ENCODE data around the gene RALBP1.

Gene RALBP1

GRCh38 chr18:9542924-9543323, 67.6 kb downstream of the RALBP1 start:
- in situ Hi-C loops (cut with MboI; ENCODE audit: low sequenced_read_pairs): no loop called here

DNA sequence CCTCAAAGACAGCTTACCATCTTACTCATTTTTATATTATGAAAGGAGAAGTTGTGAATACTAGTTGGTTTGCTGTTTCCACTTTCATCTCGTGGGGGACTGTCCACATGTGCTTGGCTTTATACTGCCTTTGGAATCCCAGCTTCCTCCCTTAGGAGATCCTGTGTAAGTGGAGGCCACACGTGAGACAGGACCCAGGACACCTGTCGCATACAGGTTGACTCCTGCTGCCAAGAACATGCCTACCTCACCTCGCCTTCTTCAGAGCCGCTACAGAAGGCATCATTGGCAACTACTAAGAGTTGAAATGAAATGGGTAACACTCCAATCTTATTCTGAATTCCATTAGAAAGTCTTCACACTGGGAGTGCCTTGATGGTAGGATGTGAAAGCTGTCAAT, 69.7 kb downstream of the RALBP1 start:
- in situ Hi-C loops (cut with MboI; ENCODE audit: low sequenced_read_pairs): no loop called here

- in situ Hi-C loops (cut with MboI; ENCODE audit: low sequenced_read_pairs): no loop called here
Observed at GRCh38 chr18:9546468-9546867, 71.2 kb downstream of the RALBP1 start.

DNA sequence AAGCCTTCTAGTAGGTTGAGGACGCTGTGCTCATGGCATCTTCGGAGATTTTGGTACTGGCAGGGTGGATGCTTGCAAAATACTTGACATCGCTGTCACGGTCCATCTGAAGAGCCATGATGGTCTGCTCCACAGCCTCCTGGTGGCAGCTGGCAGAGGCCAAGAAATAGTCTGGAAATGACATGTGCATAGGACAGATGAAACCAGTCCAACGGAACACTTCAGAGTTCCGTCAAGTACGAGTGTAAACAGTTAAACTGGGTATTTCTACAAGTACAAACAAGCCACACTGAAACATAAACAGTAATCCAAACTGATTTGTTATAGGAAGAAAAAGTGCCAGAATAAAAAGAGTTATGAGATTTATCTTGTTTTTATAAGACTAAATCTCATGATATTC, 72.5 kb downstream of the RALBP1 start:
- in situ Hi-C loops (cut with MboI; ENCODE audit: low sequenced_read_pairs): no loop called here

- in situ Hi-C loops (cut with MboI; ENCODE audit: low sequenced_read_pairs): no loop called here
Observed at GRCh38 chr18:9549405-9549804, 74.1 kb downstream of the RALBP1 start.

- in situ Hi-C loops (cut with MboI; ENCODE audit: low sequenced_read_pairs): no loop called here
Observed at GRCh38 chr18:9550429-9550828, 75.1 kb downstream of the RALBP1 start.

DNA sequence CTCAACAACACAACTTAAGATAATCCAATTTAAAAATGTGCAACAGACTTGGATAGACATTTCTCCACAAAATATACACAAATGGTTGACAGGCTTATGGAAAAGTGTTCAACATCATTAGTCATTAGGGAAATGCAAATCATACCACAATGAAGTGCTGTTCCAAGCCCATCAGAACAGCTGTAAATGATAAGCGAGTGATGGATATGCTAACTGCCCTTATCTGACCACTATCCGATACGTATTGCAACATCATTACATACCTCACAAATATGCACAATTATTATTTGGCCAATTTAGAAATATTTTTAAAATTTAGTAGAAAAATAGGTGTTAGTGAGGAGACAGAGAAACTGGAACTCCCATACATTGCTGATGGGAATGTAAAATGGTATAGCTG, 76.9 kb downstream of the RALBP1 start:
- in situ Hi-C loops (cut with MboI; ENCODE audit: low sequenced_read_pairs): no loop called here

GRCh38 chr18:9552616-9553015, 77.3 kb downstream of the RALBP1 start:
- in situ Hi-C loops (cut with MboI; ENCODE audit: low sequenced_read_pairs): no loop called here

GRCh38 chr18:9557250-9557943, 82.1 kb downstream of the RALBP1 start:
- in situ Hi-C loops (cut with MboI; ENCODE audit: low sequenced_read_pairs): no loop called here

- in situ Hi-C loops (cut with MboI; ENCODE audit: low sequenced_read_pairs): no loop called here
Observed at GRCh38 chr18:9558387-9559064, 83.2 kb downstream of the RALBP1 start.

DNA sequence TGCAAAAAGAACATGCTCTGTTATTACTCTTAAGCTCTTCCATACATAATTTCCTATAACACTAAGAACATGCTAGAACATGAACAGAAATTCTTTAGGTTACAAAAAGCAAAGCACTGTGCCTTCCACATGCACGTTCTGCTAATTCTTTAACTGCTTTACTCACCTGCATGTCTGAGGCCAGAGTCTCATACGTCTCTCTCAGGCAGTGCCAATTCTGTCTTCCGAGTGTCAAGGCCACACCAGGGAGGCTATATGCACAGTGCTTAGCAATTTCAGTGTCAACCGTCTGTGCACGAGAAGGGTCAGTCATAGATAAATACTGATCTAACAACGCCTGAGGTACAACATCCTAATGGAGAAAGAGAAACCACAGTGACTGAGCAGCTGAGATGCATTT, 83.9 kb downstream of the RALBP1 start:
- in situ Hi-C loops (cut with MboI; ENCODE audit: low sequenced_read_pairs): no loop called here

DNA sequence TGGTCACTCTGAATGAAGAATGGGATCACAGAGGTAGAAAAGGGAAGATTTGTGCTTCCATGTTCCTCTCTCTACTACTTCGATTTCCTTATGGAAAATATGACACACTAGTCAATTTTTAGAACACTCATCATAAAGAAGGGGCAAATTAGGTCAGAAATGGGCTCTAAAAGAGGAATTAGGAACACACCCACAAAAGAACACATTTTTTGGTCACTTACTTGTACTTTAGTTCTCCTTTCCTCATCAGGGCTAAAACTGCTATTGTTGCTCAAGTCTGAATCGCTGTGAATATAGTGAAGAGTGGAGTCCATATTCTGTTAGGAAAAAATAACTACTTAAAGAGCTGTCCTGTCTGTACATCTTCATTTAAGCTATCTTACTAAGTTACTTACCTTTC, 86.4 kb downstream of the RALBP1 start:
- in situ Hi-C loops (cut with MboI; ENCODE audit: low sequenced_read_pairs): no loop called here

GRCh38 chr18:9562584-9562983, 87.3 kb downstream of the RALBP1 start:
- in situ Hi-C loops (cut with MboI; ENCODE audit: low sequenced_read_pairs): no loop called here

DNA sequence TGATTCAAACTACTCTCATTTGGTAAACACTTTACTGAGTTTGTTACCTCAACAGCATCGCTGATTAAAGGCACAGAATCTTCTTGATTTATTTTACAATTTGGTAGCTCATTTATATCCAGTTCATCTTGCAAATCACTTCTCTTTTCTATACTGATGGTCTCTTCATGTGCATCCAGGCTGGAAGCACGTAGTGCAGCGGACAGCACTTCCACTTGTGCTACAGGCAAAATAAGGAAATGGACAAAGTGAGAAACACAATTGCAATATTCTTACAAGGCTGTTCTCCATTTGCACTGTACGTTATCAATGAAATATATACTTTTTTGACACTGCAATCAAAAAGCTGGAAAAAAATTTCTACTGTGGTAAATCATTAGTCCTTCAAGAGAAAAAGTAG, 88.0 kb downstream of the RALBP1 start:
- in situ Hi-C loops (cut with MboI; ENCODE audit: low sequenced_read_pairs): no loop called here

GRCh38 chr18:9565407-9565806, 90.1 kb downstream of the RALBP1 start:
- in situ Hi-C loops (cut with MboI; ENCODE audit: low sequenced_read_pairs): no loop called here

GRCh38 chr18:9568186-9568585, 92.9 kb downstream of the RALBP1 start:
- in situ Hi-C loops (cut with MboI; ENCODE audit: low sequenced_read_pairs): no loop called here

GRCh38 chr18:9569178-9569577, 93.9 kb downstream of the RALBP1 start:
- in situ Hi-C loops (cut with MboI; ENCODE audit: low sequenced_read_pairs): no loop called here

DNA sequence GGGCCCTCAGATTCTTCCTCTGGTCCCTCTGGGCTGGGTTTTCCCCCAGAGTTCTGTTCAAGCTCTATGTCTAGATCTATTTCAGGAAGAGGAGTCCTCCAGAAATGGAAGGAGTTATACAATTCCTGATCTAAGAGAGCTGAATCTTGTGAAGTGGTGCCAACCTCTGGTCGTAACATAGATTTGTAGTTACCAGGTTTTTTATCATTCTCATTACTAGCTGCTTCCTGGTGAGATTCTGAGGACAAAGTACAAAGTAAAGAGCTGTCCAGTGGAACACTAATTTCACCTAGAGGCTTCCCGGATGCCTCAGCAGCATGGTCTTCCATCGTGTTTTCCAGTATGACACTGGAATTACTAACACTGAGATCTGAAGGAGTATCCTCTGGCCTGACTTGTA, 94.9 kb downstream of the RALBP1 start:
- in situ Hi-C loops (cut with MboI; ENCODE audit: low sequenced_read_pairs): no loop called here

DNA sequence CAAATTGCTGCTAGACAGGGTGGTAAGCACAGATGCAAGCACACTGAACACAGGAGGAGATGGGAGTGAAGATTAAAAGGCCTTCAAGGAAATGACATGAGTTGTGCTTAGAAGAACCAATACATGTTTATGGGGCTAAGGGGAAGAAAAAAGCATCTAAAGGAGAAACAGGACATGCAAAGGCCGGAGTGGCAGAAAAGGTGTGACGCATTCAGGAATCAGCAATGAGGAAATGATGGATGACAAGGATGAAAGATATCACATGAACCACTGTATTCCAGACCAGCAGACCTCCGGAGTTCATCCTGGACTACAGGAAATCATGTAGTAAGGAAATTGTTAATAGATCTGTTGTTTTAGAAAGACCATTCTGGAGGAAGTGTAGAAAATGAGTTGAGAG, 96.2 kb downstream of the RALBP1 start:
- in situ Hi-C loops (cut with MboI; ENCODE audit: low sequenced_read_pairs): no loop called here

GRCh38 chr18:9574473-9575115, 99.3 kb downstream of the RALBP1 start:
- in situ Hi-C loops (cut with MboI; ENCODE audit: low sequenced_read_pairs): loop anchor here (25.0 kb wide), 1 partner anchor 363 kb away; no protein-coding TSS in a partner anchor

- in situ Hi-C loops (cut with MboI; ENCODE audit: low sequenced_read_pairs): loop anchor here (25.0 kb wide), 1 partner anchor 362 kb away; no protein-coding TSS in a partner anchor
Observed at GRCh38 chr18:9575558-9575957, 100.2 kb downstream of the RALBP1 start.

DNA sequence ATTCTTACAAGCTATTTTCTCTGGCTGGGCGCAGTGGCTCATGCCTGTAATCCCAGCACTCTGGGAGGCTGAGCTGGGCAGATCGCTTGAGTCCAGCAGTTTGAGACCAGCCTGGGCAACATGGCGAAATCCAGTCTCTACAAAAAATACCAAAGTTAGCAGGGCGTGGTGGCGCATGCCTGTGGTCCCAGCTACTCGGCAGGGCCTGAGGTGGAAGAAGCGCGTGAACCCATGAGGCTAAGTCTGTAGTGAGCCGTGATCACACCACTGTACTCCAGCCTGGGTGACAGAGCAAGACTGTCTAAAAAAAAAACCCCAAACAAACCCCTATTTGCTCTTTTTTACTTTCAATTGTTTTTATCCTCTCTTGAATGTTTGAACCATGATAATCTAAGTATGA, 102.0 kb downstream of the RALBP1 start:
- in situ Hi-C loops (cut with MboI; ENCODE audit: low sequenced_read_pairs): loop anchor here (25.0 kb wide), 1 partner anchor 360 kb away; no protein-coding TSS in a partner anchor

Measured in HL-60/S4 treated with phorbol 12-myristate 13-acetate at 8.2 ng/mL for 4 days and 3 days (cell line).